Gastrocnemius medialis (tissue), 4 donors: ENCODE measurements around the gene ARHGAP26.

ENCODE experiments used
- CTCF ChIP-seq, 5 experiments: fragments of 450-650 bp in 3 of 5; fragments of 200-600 bp in 2 of 5; sonication (generic) in 2 of 5; IDR thresholded peaks in 4 of 5; conservative IDR thresholded peaks in 1 of 5; 1 replicate in 4 of 5; 2 replicates in 1 of 5; pipeline ENCODE4 v1.5.1; 2016 to 2019; ENCODE audit warnings: antibody characterized with exemption in 5 of 5, mild to moderate bottlenecking in 3 of 5, moderate library complexity in 3 of 5
- POLR2A ChIP-seq, 2 donors: fragments of 450-650 bp; IDR thresholded peaks; one replicate each; pipeline ENCODE4 v1.6.1; 2017; ENCODE audit warnings: antibody characterized with exemption in 2 of 2, mild to moderate bottlenecking in 2 of 2, moderate library complexity in 2 of 2

- TF ChIP-seq CTCF (IDR thresholded peaks at IDR 0.05 in 4 of 5, conservative IDR thresholded peaks at IDR 0.05 in 1 of 5) (no peak), POLR2A (IDR thresholded peaks at IDR 0.05) (no peak)
These were observed 446.0 kb downstream of the ARHGAP26 start for GRCh38 chr5:143216211-143216610.
